ENCODE data around the gene DCHS2. TPM values are rescaled to one million over a fixed set of nuclear protein-coding genes. Genes with fewer than 3 reads are reported as not detected.

DCHS2 gene
- total RNA-seq, 2 donors from 2014 or later = 0.13 to 0.24 TPM

GRCh38 chr4:154467886-154468285 is 23.7 kb downstream of the DCHS2 start:
- no peaks in the 10 kb centered on the region for H3K27me3 ChIP-seq (ENCODE audit: control insufficient read depth, insufficient read depth, low read length, poor library complexity, severe bottlenecking)
- no peak overlapping the region for H3K27ac Mint-ChIP-seq
- H3K4me1 ChIP-seq (ENCODE audit: control insufficient read depth, insufficient read depth, low read length) = no peaks in the 10 kb centered on the region
- no peak for TF ChIP-seq CTCF (conservative IDR thresholded peaks at IDR 0.05)
- H3K36me3 ChIP-seq (ENCODE audit: control insufficient read depth, insufficient read depth, low read length) = no peaks in the 10 kb centered on the region
- no peak overlapping the region for H3K4me3 ChIP-seq (ENCODE audit: low read length)
- no peak for DNase-seq
- no peaks in the 10 kb centered on the region for H3K4me1 Mint-ChIP-seq
- no peak overlapping the region for H3K9ac ChIP-seq (ENCODE audit: extremely low read depth, low read length, poor library complexity, severe bottlenecking)
- no peaks in the 10 kb centered on the region for H3K27me3 Mint-ChIP-seq (ENCODE audit: insufficient read depth)
- 57% methylated on average over 1 of the region's 1 CpG; no CpG with 5 or more reads in 1 of the 2 experiments for WGBS, 2 experiments (ENCODE audit: insufficient coverage in 1 of 2, insufficient read length in 1 of 2)
- no peaks in the 10 kb centered on the region for H3K36me3 Mint-ChIP-seq (ENCODE audit: low read depth)
- no peak overlapping the region for H3K27ac ChIP-seq (ENCODE audit: low read depth, low read length)
- no peaks in the 10 kb centered on the region for H3K9me3 Mint-ChIP-seq
- no peak overlapping the region for H3K4me3 Mint-ChIP-seq
- no peaks in the 10 kb centered on the region for H3K9me3 ChIP-seq (ENCODE audit: control insufficient read depth, low read length)

DNA sequence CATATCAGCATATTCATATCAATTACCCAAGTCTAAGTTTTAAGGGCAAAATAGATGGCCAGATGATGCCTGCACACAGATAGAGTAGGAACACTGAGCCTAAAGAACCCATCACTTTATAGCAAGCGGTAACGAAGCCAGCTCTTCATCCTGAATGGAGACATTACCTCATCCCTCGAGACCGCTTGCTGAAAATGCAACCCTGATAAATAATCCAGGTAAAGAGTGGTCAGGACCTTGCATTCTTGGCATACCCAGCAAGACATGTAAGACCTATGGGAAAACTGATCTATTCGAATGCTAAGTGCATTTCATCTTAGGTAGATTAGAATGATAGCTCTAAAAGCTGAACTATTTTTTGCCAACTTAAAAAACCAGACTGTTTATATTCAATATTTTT is 25.3 kb downstream of the DCHS2 start:
- Histone ChIP-seq H3K36me3 (ENCODE audit: control insufficient read depth, insufficient read depth, low read length) (no peaks in the 10 kb centered on the region), H3K4me3 (ENCODE audit: low read length) (no peak overlapping the region), H3K9ac (ENCODE audit: extremely low read depth, low read length, poor library complexity, severe bottlenecking) (no peak overlapping the region), H3K27me3 (ENCODE audit: control insufficient read depth, insufficient read depth, low read length, poor library complexity, severe bottlenecking) (no peaks in the 10 kb centered on the region), H3K4me1 (ENCODE audit: control insufficient read depth, insufficient read depth, low read length) (no peaks in the 10 kb centered on the region), H3K27ac (ENCODE audit: low read depth, low read length) (no peak overlapping the region), H3K9me3 (ENCODE audit: control insufficient read depth, low read length) (no peaks in the 10 kb centered on the region)
- H3K9me3 Mint-ChIP-seq = no peaks in the 10 kb centered on the region
- no peak overlapping the region for H3K27ac Mint-ChIP-seq
- H3K27me3 Mint-ChIP-seq (ENCODE audit: insufficient read depth) = no peaks in the 10 kb centered on the region
- TF ChIP-seq CTCF (conservative IDR thresholded peaks at IDR 0.05) = no peak
- no peaks in the 10 kb centered on the region for H3K4me1 Mint-ChIP-seq
- WGBS, 2 experiments (ENCODE audit: insufficient coverage in 1 of 2, insufficient read length in 1 of 2) = 92 to 100% methylated on average over 2 to 5 of the region's 5 CpGs
- H3K4me3 Mint-ChIP-seq = no peak overlapping the region
- no peak for DNase-seq
- no peaks in the 10 kb centered on the region for H3K36me3 Mint-ChIP-seq (ENCODE audit: low read depth)

DNA sequence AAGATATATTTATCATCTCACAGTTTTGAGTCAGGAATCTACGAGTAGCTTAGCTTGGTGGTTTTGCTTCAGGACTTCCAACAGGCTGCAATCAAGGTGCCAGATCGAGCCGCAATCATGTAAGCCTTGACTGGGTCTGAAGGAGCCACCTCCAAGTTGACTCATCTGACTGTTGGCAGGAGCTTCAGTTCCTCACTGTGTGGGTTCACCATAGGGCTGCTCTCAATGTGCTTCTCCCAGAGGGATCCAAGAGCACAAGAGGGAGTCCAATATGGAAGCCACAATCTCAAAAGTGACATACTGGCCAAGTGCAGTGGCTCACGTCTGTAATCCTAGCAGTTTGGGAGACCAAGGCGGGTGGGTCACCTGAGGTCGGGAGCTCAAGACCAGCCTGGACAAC is 26.5 kb downstream of the DCHS2 start:
- no peaks in the 10 kb centered on the region for H3K36me3 Mint-ChIP-seq (ENCODE audit: low read depth)
- no peak overlapping the region for H3K4me3 Mint-ChIP-seq
- no peaks in the 10 kb centered on the region for H3K4me1 Mint-ChIP-seq
- H3K9me3 Mint-ChIP-seq = no peaks in the 10 kb centered on the region
- Histone ChIP-seq H3K36me3 (ENCODE audit: control insufficient read depth, insufficient read depth, low read length) (no peaks in the 10 kb centered on the region), H3K27ac (ENCODE audit: low read depth, low read length) (no peak overlapping the region), H3K27me3 (ENCODE audit: control insufficient read depth, insufficient read depth, low read length, poor library complexity, severe bottlenecking) (no peaks in the 10 kb centered on the region), H3K4me1 (ENCODE audit: control insufficient read depth, insufficient read depth, low read length) (no peaks in the 10 kb centered on the region), H3K9me3 (ENCODE audit: control insufficient read depth, low read length) (no peaks in the 10 kb centered on the region), H3K9ac (ENCODE audit: extremely low read depth, low read length, poor library complexity, severe bottlenecking) (no peak overlapping the region), H3K4me3 (ENCODE audit: low read length) (no peak overlapping the region)
- no peaks in the 10 kb centered on the region for H3K27me3 Mint-ChIP-seq (ENCODE audit: insufficient read depth)
- no peak for DNase-seq
- TF ChIP-seq CTCF (conservative IDR thresholded peaks at IDR 0.05) = no peak
- no peak overlapping the region for H3K27ac Mint-ChIP-seq
- 89 to 93% methylated on average over 6 of the region's 6 CpGs for WGBS, 2 experiments (ENCODE audit: insufficient coverage in 1 of 2, insufficient read length in 1 of 2)
